ENCODE results near the gene PIP5KL1.

The PIP5KL1 gene

GRCh38 chr9:127965953-127966352 is 35.4 kb upstream of the PIP5KL1 start:
- peaks cover 99% of the 10 kb centered on the region for H3K4me1 ChIP-seq (ENCODE audit: insufficient read depth, low read length)
- no peaks in the 10 kb centered on the region for H3K9me3 ChIP-seq (ENCODE audit: low read length)
- peak overlapping the region; percentile 94 for H3K27ac ChIP-seq (ENCODE audit: low read depth, low read length)
- peak overlapping the region; percentile 3 for H3K9ac ChIP-seq (ENCODE audit: low read length)
- H3K27me3 ChIP-seq (ENCODE audit: control insufficient read depth in 1 of 2, insufficient read depth in 2 of 2, low read length in 2 of 2): no peaks in the 10 kb centered on the region
- H3K36me3 ChIP-seq (ENCODE audit: insufficient read depth, low read length): no peaks in the 10 kb centered on the region
- H3K4me3 ChIP-seq (ENCODE audit: low read depth in 1 of 2, low read length in 2 of 2): no peak overlapping the region

DNA sequence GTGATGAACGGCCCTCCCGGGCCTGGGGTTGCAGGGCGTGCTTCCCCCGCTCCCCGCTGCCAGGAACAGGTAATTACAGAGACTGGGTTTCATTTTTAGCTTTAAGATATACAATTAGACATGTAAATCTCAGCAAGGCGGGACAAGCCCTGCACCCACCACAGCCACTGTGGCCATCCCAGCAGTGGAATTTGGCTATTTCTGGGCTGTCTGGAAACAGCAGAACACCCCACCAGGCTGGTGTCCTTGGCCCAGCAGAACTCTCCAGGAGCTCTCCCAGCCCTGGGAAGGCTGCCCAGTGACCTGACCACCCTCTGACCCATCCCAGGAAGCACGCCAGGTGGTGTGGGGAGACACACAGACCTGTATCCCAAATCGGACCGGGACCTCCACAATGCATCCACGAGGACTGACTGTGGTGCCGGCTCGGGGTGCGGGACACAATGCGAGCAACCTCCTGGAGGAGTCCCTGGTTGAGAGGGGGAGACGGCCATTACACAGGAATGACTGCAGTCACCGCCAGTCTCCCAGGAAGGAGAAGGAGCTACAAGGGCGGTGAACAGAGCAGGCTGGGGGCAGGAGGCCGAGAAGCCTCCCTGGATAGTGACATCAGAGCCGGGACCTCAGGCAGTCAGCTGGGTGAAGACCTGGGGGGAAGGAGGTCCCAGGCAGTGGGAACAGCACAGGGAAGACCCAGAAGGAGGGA is 32.9 kb upstream of the PIP5KL1 start:
- no peaks in the 10 kb centered on the region for H3K9me3 ChIP-seq (ENCODE audit: low read length)
- no peaks in the 10 kb centered on the region for H3K36me3 ChIP-seq (ENCODE audit: insufficient read depth, low read length)
- H3K4me3 ChIP-seq (ENCODE audit: low read depth in 1 of 2, low read length in 2 of 2): peak overlapping the region in 1 of 2 donors; percentile 33
- peaks cover 86% of the 10 kb centered on the region for H3K4me1 ChIP-seq (ENCODE audit: insufficient read depth, low read length)
- peak overlapping the region; percentile 35 for H3K9ac ChIP-seq (ENCODE audit: low read length)
- peak overlapping the region; percentile 94 for H3K27ac ChIP-seq (ENCODE audit: low read depth, low read length)
- H3K27me3 ChIP-seq (ENCODE audit: control insufficient read depth in 1 of 2, insufficient read depth in 2 of 2, low read length in 2 of 2): no peaks in the 10 kb centered on the region

GRCh38 chr9:127963041-127963358 is 32.4 kb upstream of the PIP5KL1 start:
- Histone ChIP-seq H3K27me3 (ENCODE audit: control insufficient read depth in 1 of 2, insufficient read depth in 2 of 2, low read length in 2 of 2) (no peaks in the 10 kb centered on the region), H3K4me1 (ENCODE audit: insufficient read depth, low read length) (peaks cover 81% of the 10 kb centered on the region), H3K4me3 (ENCODE audit: low read depth in 1 of 2, low read length in 2 of 2) (no peak overlapping the region), H3K9ac (ENCODE audit: low read length) (peak overlapping the region; percentile 35), H3K27ac (ENCODE audit: low read depth, low read length) (peak overlapping the region; percentile 94), H3K36me3 (ENCODE audit: insufficient read depth, low read length) (no peaks in the 10 kb centered on the region), H3K9me3 (ENCODE audit: low read length) (no peaks in the 10 kb centered on the region)

DNA sequence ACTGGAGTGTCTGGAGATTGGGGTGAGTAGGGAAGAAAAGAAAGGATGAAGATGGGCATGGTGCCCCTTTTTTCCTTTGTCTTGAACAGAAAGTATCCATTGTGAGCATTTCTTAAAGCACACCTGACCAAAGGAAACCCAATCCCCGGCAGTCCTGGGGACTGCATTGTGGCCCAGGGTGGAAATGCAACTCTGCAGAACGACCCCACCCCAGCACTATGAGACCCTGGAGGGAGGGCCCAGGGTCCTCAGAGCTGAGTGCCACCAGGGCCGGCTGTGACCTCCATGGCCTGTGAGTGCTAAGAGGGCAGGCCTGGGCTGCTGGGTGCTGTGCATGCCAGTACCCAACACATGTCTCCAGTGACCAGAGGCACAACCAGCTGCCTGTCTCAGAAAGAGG is 31.7 kb upstream of the PIP5KL1 start:
- peak overlapping the region; percentile 94 for H3K27ac ChIP-seq (ENCODE audit: low read depth, low read length)
- peaks cover 74% of the 10 kb centered on the region for H3K4me1 ChIP-seq (ENCODE audit: insufficient read depth, low read length)
- no peaks in the 10 kb centered on the region for H3K9me3 ChIP-seq (ENCODE audit: low read length)
- no peaks in the 10 kb centered on the region for H3K27me3 ChIP-seq (ENCODE audit: control insufficient read depth in 1 of 2, insufficient read depth in 2 of 2, low read length in 2 of 2)
- H3K4me3 ChIP-seq (ENCODE audit: low read depth in 1 of 2, low read length in 2 of 2): no peak overlapping the region
- no peaks in the 10 kb centered on the region for H3K36me3 ChIP-seq (ENCODE audit: insufficient read depth, low read length)
- H3K9ac ChIP-seq (ENCODE audit: low read length): no peak overlapping the region

DNA sequence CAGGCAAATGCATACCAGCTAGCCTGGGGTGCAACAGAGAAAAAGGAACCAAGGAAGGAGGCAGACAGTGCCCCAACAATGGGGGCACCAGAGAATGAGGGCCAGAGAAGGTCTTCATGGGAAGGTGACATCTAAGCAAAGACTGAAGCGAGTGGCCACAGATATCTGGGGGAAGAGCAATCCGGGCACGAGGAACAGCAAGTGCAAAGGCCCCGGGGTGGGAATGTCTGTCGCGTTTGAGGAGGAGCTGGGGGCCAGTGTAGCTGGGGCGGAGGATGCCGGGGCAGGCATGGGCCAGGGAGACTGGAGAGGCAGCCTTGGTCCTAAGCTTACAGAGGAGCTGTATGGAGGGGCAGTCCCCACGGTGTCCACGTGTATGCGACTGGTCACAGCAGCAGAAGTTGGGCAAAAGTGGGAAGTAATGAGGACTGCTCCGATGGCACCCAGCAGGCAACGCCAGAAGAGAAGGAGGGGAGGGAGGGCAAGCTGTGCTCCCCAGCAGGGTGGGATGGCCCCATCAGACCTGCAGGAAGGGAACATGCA is 31.1 kb upstream of the PIP5KL1 start:
- H3K27me3 ChIP-seq (ENCODE audit: control insufficient read depth in 1 of 2, insufficient read depth in 2 of 2, low read length in 2 of 2): no peaks in the 10 kb centered on the region
- H3K9me3 ChIP-seq (ENCODE audit: low read length): no peaks in the 10 kb centered on the region
- peaks cover 68% of the 10 kb centered on the region for H3K4me1 ChIP-seq (ENCODE audit: insufficient read depth, low read length)
- peak overlapping the region; percentile 94 for H3K27ac ChIP-seq (ENCODE audit: low read depth, low read length)
- H3K9ac ChIP-seq (ENCODE audit: low read length): no peak overlapping the region
- H3K4me3 ChIP-seq (ENCODE audit: low read depth in 1 of 2, low read length in 2 of 2): no peak overlapping the region
- H3K36me3 ChIP-seq (ENCODE audit: insufficient read depth, low read length): no peaks in the 10 kb centered on the region

DNA sequence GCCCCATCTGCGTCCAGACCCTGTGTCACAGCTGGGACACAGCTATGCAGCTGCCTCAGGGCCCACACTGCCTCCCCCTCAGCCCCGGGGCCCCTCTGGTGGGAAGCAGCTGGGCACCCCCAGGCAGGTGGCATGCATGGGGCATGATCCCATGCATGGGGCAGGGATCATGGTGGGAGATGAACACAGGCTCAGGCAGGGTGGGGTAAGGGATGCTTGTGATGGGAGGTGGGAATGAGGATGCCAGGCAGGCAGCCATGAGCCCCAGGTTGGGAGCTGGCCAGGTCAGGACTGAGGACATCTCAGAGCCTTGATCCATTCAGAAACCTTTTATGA is 30.5 kb upstream of the PIP5KL1 start:
- Histone ChIP-seq H3K27me3 (ENCODE audit: control insufficient read depth in 1 of 2, insufficient read depth in 2 of 2, low read length in 2 of 2) (no peaks in the 10 kb centered on the region), H3K4me1 (ENCODE audit: insufficient read depth, low read length) (peaks cover 63% of the 10 kb centered on the region), H3K4me3 (ENCODE audit: low read depth in 1 of 2, low read length in 2 of 2) (no peak overlapping the region), H3K9ac (ENCODE audit: low read length) (no peak overlapping the region), H3K27ac (ENCODE audit: low read depth, low read length) (peak overlapping the region; percentile 94), H3K36me3 (ENCODE audit: insufficient read depth, low read length) (no peaks in the 10 kb centered on the region), H3K9me3 (ENCODE audit: low read length) (no peaks in the 10 kb centered on the region)

DNA sequence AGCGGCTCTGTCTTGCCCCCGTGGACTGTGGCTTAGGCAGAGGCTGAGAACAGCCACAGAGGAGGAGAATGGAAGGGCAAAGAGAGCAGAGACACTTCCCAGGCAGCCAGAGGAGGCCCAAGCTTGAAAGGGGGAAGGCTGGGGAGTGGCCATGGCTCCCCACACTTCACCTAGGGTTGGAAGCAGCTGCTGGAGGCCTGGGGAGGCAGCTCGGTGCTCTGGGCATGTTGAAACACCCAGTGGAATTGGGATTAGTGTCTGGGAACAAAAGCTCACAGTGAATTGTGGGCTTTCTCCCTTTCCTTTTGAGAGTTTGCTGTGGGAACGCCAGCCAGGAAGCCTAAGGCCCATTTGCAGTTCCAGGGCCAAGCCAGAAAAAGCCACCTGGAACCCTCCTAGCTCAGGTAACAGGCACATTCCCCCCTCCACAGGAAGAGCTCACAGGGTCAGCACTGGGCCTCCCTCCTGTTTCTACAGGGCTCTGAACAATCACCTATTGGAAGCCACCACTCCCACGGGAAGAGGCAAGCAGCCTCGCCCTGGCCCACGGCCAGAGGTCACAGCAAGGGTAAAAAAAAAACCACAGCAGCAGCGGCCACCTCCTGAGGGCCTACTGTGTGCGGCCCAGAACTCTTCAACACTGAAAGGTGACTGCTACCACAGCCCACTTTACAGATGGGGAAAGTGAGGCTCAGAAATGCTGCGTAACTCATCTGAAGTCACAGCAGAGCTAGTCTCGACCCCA is 30.0 kb upstream of the PIP5KL1 start:
- Histone ChIP-seq H3K4me1 (ENCODE audit: insufficient read depth, low read length) (peaks cover 63% of the 10 kb centered on the region), H3K9me3 (ENCODE audit: low read length) (no peaks in the 10 kb centered on the region), H3K27me3 (ENCODE audit: control insufficient read depth in 1 of 2, insufficient read depth in 2 of 2, low read length in 2 of 2) (no peaks in the 10 kb centered on the region), H3K36me3 (ENCODE audit: insufficient read depth, low read length) (no peaks in the 10 kb centered on the region), H3K27ac (ENCODE audit: low read depth, low read length) (peak overlapping the region; percentile 94), H3K4me3 (ENCODE audit: low read depth in 1 of 2, low read length in 2 of 2) (no peak overlapping the region), H3K9ac (ENCODE audit: low read length) (peak overlapping the region; percentile 14)

- Histone ChIP-seq H3K9ac (ENCODE audit: low read length) (peak overlapping the region; percentile 14), H3K9me3 (ENCODE audit: low read length) (no peaks in the 10 kb centered on the region), H3K4me1 (ENCODE audit: insufficient read depth, low read length) (peaks cover 64% of the 10 kb centered on the region), H3K27ac (ENCODE audit: low read depth, low read length) (no peak overlapping the region), H3K36me3 (ENCODE audit: insufficient read depth, low read length) (no peaks in the 10 kb centered on the region), H3K4me3 (ENCODE audit: low read depth in 1 of 2, low read length in 2 of 2) (no peak overlapping the region), H3K27me3 (ENCODE audit: control insufficient read depth in 1 of 2, insufficient read depth in 2 of 2, low read length in 2 of 2) (no peaks in the 10 kb centered on the region)
These were observed 29.3 kb upstream of the PIP5KL1 start for GRCh38 chr9:127959841-127960409.

DNA sequence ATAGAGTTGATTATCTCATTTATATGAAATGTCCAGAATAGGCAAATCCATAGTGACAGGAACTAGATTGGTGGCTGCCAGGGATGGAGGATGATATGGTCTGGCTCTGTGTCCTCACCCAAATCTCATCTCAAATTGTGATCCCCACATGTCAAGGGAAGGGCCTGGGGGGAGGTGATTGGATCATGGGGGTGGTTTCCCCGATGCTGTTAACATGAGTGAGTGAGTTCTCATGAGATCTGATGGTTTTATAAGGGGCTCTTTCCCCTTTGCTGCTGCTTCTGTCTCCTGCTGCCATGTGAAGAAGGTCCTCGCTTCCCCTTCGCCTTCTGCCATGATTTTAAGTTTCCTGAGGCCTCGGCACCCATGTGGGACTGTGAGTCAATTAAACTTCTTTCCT is 28.8 kb upstream of the PIP5KL1 start:
- Histone ChIP-seq H3K4me3 (ENCODE audit: low read depth in 1 of 2, low read length in 2 of 2) (no peak overlapping the region), H3K4me1 (ENCODE audit: insufficient read depth, low read length) (peaks cover 64% of the 10 kb centered on the region), H3K36me3 (ENCODE audit: insufficient read depth, low read length) (no peaks in the 10 kb centered on the region), H3K27me3 (ENCODE audit: control insufficient read depth in 1 of 2, insufficient read depth in 2 of 2, low read length in 2 of 2) (no peaks in the 10 kb centered on the region), H3K9ac (ENCODE audit: low read length) (no peak overlapping the region), H3K9me3 (ENCODE audit: low read length) (no peaks in the 10 kb centered on the region), H3K27ac (ENCODE audit: low read depth, low read length) (no peak overlapping the region)

- Histone ChIP-seq H3K36me3 (ENCODE audit: insufficient read depth, low read length) (no peaks in the 10 kb centered on the region), H3K4me1 (ENCODE audit: insufficient read depth, low read length) (peaks cover 64% of the 10 kb centered on the region), H3K9me3 (ENCODE audit: low read length) (no peaks in the 10 kb centered on the region), H3K9ac (ENCODE audit: low read length) (no peak overlapping the region), H3K27ac (ENCODE audit: low read depth, low read length) (no peak overlapping the region), H3K27me3 (ENCODE audit: control insufficient read depth in 1 of 2, insufficient read depth in 2 of 2, low read length in 2 of 2) (no peaks in the 10 kb centered on the region), H3K4me3 (ENCODE audit: low read depth in 1 of 2, low read length in 2 of 2) (no peak overlapping the region)
These were observed 28.2 kb upstream of the PIP5KL1 start for GRCh38 chr9:127958728-127959127.

GRCh38 chr9:127955294-127956015 is 24.9 kb upstream of the PIP5KL1 start:
- Histone ChIP-seq H3K9ac (ENCODE audit: low read length) (peak overlapping the region; percentile 1), H3K4me1 (ENCODE audit: insufficient read depth, low read length) (peaks cover 51% of the 10 kb centered on the region), H3K9me3 (ENCODE audit: low read length) (no peaks in the 10 kb centered on the region), H3K36me3 (ENCODE audit: insufficient read depth, low read length) (no peaks in the 10 kb centered on the region), H3K27me3 (ENCODE audit: control insufficient read depth in 1 of 2, insufficient read depth in 2 of 2, low read length in 2 of 2) (no peaks in the 10 kb centered on the region), H3K4me3 (ENCODE audit: low read depth in 1 of 2, low read length in 2 of 2) (peak overlapping the region in 1 of 2 donors; percentile 10), H3K27ac (ENCODE audit: low read depth, low read length) (peak overlapping the region; percentile 28)

All from muscle layer of colon (tissue), 2 donors.